ENCODE measurements around the gene USP24. TPM values are rescaled to one million over a fixed set of nuclear protein-coding genes. Genes with fewer than 3 reads are reported as not detected.

Gene USP24
- total and polyA plus RNA-seq, 2 donors (not counting 3 experiments of a cell fraction or from before 2014, with no cell fraction given), result 8.2 to 30.0 TPM

GRCh38 chr1:55147524-55147923, 67.6 kb downstream of the USP24 start:
- POLR2A ChIA-PET, result interaction anchor here (0.6 kb wide), 1 partner anchor 1298 kb away, joined by 3 read pairs; no protein-coding TSS in a partner anchor

More at GRCh38 chr1:55147524-55147923, 67.6 kb downstream of the USP24 start:
- intact Hi-C loops (cut with micrococcal nuclease) (loop anchor here (5.0 to 10.0 kb wide), 3 partner anchors 35 to 1677 kb away; no protein-coding TSS in a partner anchor), dilution Hi-C loops (cut with MboI; ENCODE audit: extremely low pct_ligation_motif_present, low sequenced_read_pairs) (no loop called here)
- BruUV-seq (replicated peaks), result no TSS peak
- Histone ChIP-seq H3K9me3 (replicated peaks; ENCODE audit: control insufficient read depth, insufficient read depth, low read length) (no peaks in the 10 kb centered on the region), H3K9ac (replicated peaks; ENCODE audit: extremely low read depth, insufficient read depth, low read length) (no peak overlapping the region), H2AFZ (ENCODE audit: low read depth, low read length) (no peak overlapping the region), H3K4me2 (ENCODE audit: insufficient read depth, low read length) (no peak overlapping the region), H3K27ac (ENCODE audit: insufficient read depth, low read depth, low read length) (no peak overlapping the region), H3K79me2 (ENCODE audit: control insufficient read depth, insufficient read depth, low read length) (no peaks in the 10 kb centered on the region), H3K36me3 (ENCODE audit: control insufficient read depth in 2 of 2, extremely low read depth in 1 of 2, insufficient read depth in 2 of 2, low read length in 2 of 2) (peaks cover 3 to 9% of the 10 kb centered on the region in 2 experiments), H3K4me1 (ENCODE audit: control insufficient read depth, extremely low read depth, insufficient read depth, low read length) (no peaks in the 10 kb centered on the region), H4K20me1 (replicated peaks; ENCODE audit: control insufficient read depth, extremely low read depth, insufficient read depth, low read length) (no peaks in the 10 kb centered on the region), H3K4me3 (replicated peaks in 1 of 3; ENCODE audit: insufficient read depth in 1 of 3, low read depth in 1 of 3, low read length in 3 of 3) (no peak overlapping the region), H3K9me1 (replicated peaks; ENCODE audit: control insufficient read depth, extremely low read depth, insufficient read depth, low read length) (no peaks in the 10 kb centered on the region), H3K27me3 (ENCODE audit: control insufficient read depth in 2 of 2, insufficient read depth in 2 of 2, low read length in 2 of 2) (no peaks in the 10 kb centered on the region)
- no peak for FAIRE-seq
- no peak for DNase-seq (ENCODE audit: low read depth, low spot score)
- TF ChIP-seq POLR2AphosphoS5 (IDR thresholded peaks at IDR 0.05; ENCODE audit: insufficient read depth, low read depth, low read length), result no peak
- no peak for TF ChIP-seq MYC (IDR thresholded peaks at IDR 0.05; ENCODE audit: low read depth, low read length)
- no peak for TF ChIP-seq FOS (IDR thresholded peaks at IDR 0.05; ENCODE audit: borderline replicate concordance, insufficient read depth, low read length)
- TF ChIP-seq GATA2 (IDR thresholded peaks at IDR 0.05; ENCODE audit: insufficient read depth, insufficient read length, low read depth, low read length), result no peak
- no peak for TF ChIP-seq MAX (IDR thresholded peaks at IDR 0.05; ENCODE audit: insufficient read depth, insufficient read length)
- no peak for TF ChIP-seq POLR2A (IDR thresholded peaks at IDR 0.05; ENCODE audit: low read depth, low read length)
- no peak for TF ChIP-seq EZH2 (IDR thresholded peaks at IDR 0.05; ENCODE audit: borderline replicate concordance, low read depth, low read length, severe bottlenecking)
- TF ChIP-seq JUN (IDR thresholded peaks at IDR 0.05; ENCODE audit: borderline replicate concordance, insufficient read depth, insufficient read length, low read depth), result no peak
- no peak for TF ChIP-seq CTCF (IDR thresholded peaks at IDR 0.05; ENCODE audit: extremely low read depth in 1 of 2, insufficient read depth in 1 of 2, low read depth in 1 of 2, low read length in 2 of 2)
- CTCF ChIA-PET, result interaction anchor here (1.2 to 1.8 kb wide), 4 partner anchors 8 to 130 kb away, joined by 5 to 10 read pairs (median 7); no protein-coding TSS in a partner anchor

Data from endothelial cell of umbilical vein (primary cell).